D721Med (cell line): ENCODE results near the gene IRS1.
A peak's percentile ranks its signal among the peaks of the same experiment; 100 is the strongest.

Experiments used
- DNase-seq: peaks from one replicate; pipeline ENCODE4 v3.0.0; 2011; ENCODE audit warnings: low spot score; ENCODE audit not compliant: insufficient read length
- FAIRE-seq: peaks from 2 replicates; lab custom pipeline; 2011; peaks lifted over from hg19 to GRCh38; lab: Jason Lieb, UNC
- CTCF ChIP-seq: IDR thresholded peaks from 2 replicates; pipeline ENCODE4 v1.5.1; 2012; ENCODE audit warnings: mild to moderate bottlenecking, control low read depth; ENCODE audit not compliant: insufficient read depth; ENCODE audit errors: missing control alignments

Gene IRS1

GRCh38 chr2:226699321-226699720 is 100.3 kb downstream of the IRS1 start:
- peak; percentile 16 for FAIRE-seq
- DNase-seq = no peak

GRCh38 chr2:226698671-226699070 is 100.9 kb downstream of the IRS1 start:
- TF ChIP-seq CTCF = no peak
- FAIRE-seq = no peak

More at GRCh38 chr2:226699321-226699720, 100.3 kb downstream of the IRS1 start:
- TF ChIP-seq CTCF = peak; percentile 8

GRCh38 chr2:226694586-226695284 is 104.9 kb downstream of the IRS1 start:
- TF ChIP-seq CTCF = no peak
- FAIRE-seq = no peak
- no peak for DNase-seq

More at GRCh38 chr2:226698671-226699070, 100.9 kb downstream of the IRS1 start:
- DNase-seq = no peak

GRCh38 chr2:226694149-226694548 is 105.5 kb downstream of the IRS1 start:
- FAIRE-seq (no peak), DNase-seq (no peak)
- no peak for TF ChIP-seq CTCF

DNA sequence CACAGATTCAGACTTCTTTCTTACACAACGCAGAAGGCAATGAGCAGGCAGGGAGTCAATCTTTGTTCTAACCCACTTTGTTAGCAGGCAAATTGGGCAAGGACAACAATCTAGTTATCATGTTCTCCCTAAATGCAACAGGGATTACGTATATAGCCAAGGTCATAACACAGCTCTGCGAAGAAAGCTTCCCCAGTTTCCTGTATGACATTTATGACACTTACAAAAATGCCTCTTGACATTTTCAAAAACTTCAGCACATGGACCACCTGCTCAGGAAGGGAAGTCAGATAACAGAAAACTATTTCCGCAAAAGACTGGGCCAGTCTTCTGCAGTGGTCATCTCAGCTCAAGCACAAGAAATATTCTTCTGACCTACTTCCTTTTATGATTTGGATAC is 106.1 kb downstream of the IRS1 start:
- TF ChIP-seq CTCF = no peak
- DNase-seq = no peak
- FAIRE-seq = no peak

GRCh38 chr2:226692521-226693126 is 107.0 kb downstream of the IRS1 start:
- DNase-seq = no peak
- TF ChIP-seq CTCF = no peak
- FAIRE-seq = no peak

DNA sequence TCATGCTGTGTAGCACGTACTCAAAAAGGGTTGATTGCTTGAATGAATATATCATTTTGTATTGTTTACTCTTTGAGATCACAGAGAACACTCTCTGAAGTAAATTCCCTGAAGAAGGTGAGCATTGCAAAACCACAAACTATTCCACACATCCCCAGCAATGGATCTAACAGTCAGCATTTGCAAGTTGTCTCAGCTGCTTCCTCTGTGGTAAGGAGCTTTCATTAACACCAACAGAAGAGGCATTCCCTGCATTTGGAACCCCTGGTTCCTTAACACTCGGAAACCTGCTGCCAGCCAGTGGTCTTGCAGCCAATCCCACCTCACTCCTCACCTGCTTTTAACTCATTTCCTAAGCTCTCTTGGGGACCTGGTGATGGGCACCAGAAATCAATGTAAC is 108.4 kb downstream of the IRS1 start:
- FAIRE-seq (peak; percentile 29), DNase-seq (no peak)
- no peak for TF ChIP-seq CTCF
